Inflammatory macrophage (primary cell): Measurements from ENCODE around the gene PIH1D2.
A peak's percentile ranks its signal among the peaks of the same experiment; 100 is the strongest.
"Not testable (repeated sequence)": the region's sequence is repeated elsewhere in the genome, so short reads cannot be mapped to it uniquely, and the experiment has no call there.

Experiments used
- DNase-seq, 2 donors: peaks; one replicate each; pipeline ENCODE4 v3.0.0-alpha.2; 2020 to 2022
- total RNA-seq, 18 experiments: gene quantifications; one replicate each; lab custom pipeline; 2026; ENCODE audit warnings: mixed read lengths in 6 of 18, inconsistent platforms in 2 of 18; lab: John Stamatoyannopoulos, UW

PIH1D2 gene
- 0.40 to 1.4 (median 0.77) reads per million in 18 experiments for total RNA-seq

- DNase-seq, result peak; percentile 89 to 91
These were observed at the start of gene PIH1D2, which contains the start of gene NKAPD1 for GRCh38 chr11:112073941-112074811. TSS of gene PIH1D2 (minus strand) at chr11:112074017. CDS start at chr11:112073174, 843 bp downstream. TSS of gene NKAPD1 (plus strand) at chr11:112074299. CDS start at chr11:112075575, 1,276 bp downstream.

- no peak for DNase-seq
These were observed 49.3 kb upstream of the PIH1D2 start for GRCh38 chr11:112123129-112123528.

GRCh38 chr11:112121981-112122615 is 48.3 kb upstream of the PIH1D2 start:
- peak; percentile 16 to 24 for DNase-seq

GRCh38 chr11:112118176-112118575 is 44.4 kb upstream of the PIH1D2 start:
- DNase-seq, result no peak

GRCh38 chr11:112115386-112115785 is 41.6 kb upstream of the PIH1D2 start:
- no peak for DNase-seq

- no peak for DNase-seq
These were observed 40.6 kb upstream of the PIH1D2 start for GRCh38 chr11:112114460-112114859.

GRCh38 chr11:112113539-112114457 is 40.0 kb upstream of the PIH1D2 start:
- DNase-seq, result peak; percentile 65 to 67

- DNase-seq, result no peak
These were observed 32.3 kb upstream of the PIH1D2 start for GRCh38 chr11:112106070-112106469.

- DNase-seq, result peak; percentile 70 to 82
These were observed 29.6 kb upstream of the PIH1D2 start for GRCh38 chr11:112103446-112103845.

- DNase-seq, result no peak
These were observed 26.6 kb upstream of the PIH1D2 start for GRCh38 chr11:112100462-112100861.

GRCh38 chr11:112097734-112098528 is 24.1 kb upstream of the PIH1D2 start:
- DNase-seq, result no peak

GRCh38 chr11:112096194-112096593 is 22.4 kb upstream of the PIH1D2 start:
- DNase-seq, result no peak

- not testable (repeated sequence) for DNase-seq
These were observed 21.5 kb upstream of the PIH1D2 start for GRCh38 chr11:112095302-112095701.

GRCh38 chr11:112087212-112087611 is 13.4 kb upstream of the PIH1D2 start:
- DNase-seq, result peak in 1 of 2 donors; percentile 5

GRCh38 chr11:112086422-112087191 is 12.8 kb upstream of the PIH1D2 start, which contains the start of the genes SDHD and TIMM8B:
TSS of gene SDHD (plus strand) at chr11:112086873. CDS start at chr11:112086908, 35 bp downstream.
TSS of gene TIMM8B (minus strand) at chr11:112086756. CDS start at chr11:112086723, 33 bp downstream.
- DNase-seq, result peak; percentile 97 to 98

- peak; percentile 18 to 48 for DNase-seq
These were observed 12.1 kb upstream of the PIH1D2 start for GRCh38 chr11:112085822-112086421.

GRCh38 chr11:112082729-112083128 is 8.9 kb upstream of the PIH1D2 start:
- peak; percentile 46 to 77 for DNase-seq

- no peak for DNase-seq
These were observed 10.9 kb downstream of the PIH1D2 start for GRCh38 chr11:112062923-112063322.

- DNase-seq, result no peak
These were observed 15.7 kb downstream of the PIH1D2 start for GRCh38 chr11:112058103-112058502.

- DNase-seq, result no peak
These were observed 16.6 kb downstream of the PIH1D2 start for GRCh38 chr11:112057170-112057569.
